ENCODE data around the gene CUX1. TPM values are rescaled to one million over a fixed set of nuclear protein-coding genes. Genes with fewer than 3 reads are reported as not detected.

The CUX1 gene
- total RNA-seq, 1 donor from 2014 or later = 66.4 TPM

DNA sequence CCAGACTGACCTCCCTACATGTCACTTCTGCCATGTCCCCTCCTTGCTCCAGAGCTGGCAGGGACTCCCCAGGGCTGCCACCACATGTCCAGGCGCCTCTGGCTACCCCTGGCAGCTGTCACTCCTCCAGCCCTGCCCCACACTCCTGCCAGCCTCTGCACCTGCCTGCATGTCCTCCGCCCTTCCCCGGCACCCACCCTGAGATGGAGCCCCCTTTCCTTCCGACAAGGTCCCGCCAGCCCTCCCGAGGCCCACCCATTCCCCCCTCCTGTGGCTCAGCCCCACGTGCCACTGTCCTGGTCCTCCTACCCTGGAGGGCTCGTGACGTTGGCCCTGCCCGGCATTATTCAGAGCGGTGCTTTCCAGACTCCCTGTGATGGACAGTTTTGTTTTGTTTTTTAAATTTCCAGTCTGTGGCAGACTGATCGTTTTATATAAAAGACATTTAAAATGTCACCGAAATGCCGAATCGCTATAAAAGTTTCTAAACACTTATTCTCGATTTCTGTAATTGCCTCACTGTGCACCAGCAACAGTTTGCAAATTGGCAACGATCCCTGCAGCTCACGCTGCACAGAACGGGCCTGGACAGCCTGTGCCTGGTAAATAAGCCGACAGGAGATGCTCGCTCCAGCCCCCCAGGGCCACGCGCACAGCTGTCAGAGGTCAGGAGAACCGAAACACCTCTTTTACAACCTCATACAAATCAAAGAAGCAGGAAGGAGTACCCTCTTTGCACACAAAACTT, 358.2 kb downstream of the CUX1 start:
- Histone ChIP-seq H3K4me2 (no peak overlapping the region), H2AFZ (replicated peaks) (no peak overlapping the region), H3K4me3 (no peak overlapping the region), H3F3A (ENCODE audit: low read depth) (no peaks in the 10 kb centered on the region), H4K20me1 (ENCODE audit: low read depth) (no peaks in the 10 kb centered on the region), H3K27ac (no peak overlapping the region), H3K4me1 (no peaks in the 10 kb centered on the region), H3K9me3 (ENCODE audit: low read depth) (no peaks in the 10 kb centered on the region), H3K79me2 (ENCODE audit: low read depth) (no peaks in the 10 kb centered on the region), H3K27me3 (no peaks in the 10 kb centered on the region), H3K9ac (no peak overlapping the region), H3K36me3 (no peaks in the 10 kb centered on the region)
- Mint-ChIP-seq H3K27ac (no peak overlapping the region), H3K4me1 (peaks cover 2% of the 10 kb centered on the region), H3K9me3 (no peaks in the 10 kb centered on the region), H3K4me3 (no peak overlapping the region), H3K36me3 (peaks cover 18% of the 10 kb centered on the region), H3K27me3 (ENCODE audit: insufficient read depth, low read depth) (peaks cover 2% of the 10 kb centered on the region)
- no peak for TF ChIP-seq EZH2phosphoT487 (IDR thresholded peaks at IDR 0.05)
- TF ChIP-seq EZH2 (IDR thresholded peaks at IDR 0.05) = no peak
- TF ChIP-seq, protein P1, sequence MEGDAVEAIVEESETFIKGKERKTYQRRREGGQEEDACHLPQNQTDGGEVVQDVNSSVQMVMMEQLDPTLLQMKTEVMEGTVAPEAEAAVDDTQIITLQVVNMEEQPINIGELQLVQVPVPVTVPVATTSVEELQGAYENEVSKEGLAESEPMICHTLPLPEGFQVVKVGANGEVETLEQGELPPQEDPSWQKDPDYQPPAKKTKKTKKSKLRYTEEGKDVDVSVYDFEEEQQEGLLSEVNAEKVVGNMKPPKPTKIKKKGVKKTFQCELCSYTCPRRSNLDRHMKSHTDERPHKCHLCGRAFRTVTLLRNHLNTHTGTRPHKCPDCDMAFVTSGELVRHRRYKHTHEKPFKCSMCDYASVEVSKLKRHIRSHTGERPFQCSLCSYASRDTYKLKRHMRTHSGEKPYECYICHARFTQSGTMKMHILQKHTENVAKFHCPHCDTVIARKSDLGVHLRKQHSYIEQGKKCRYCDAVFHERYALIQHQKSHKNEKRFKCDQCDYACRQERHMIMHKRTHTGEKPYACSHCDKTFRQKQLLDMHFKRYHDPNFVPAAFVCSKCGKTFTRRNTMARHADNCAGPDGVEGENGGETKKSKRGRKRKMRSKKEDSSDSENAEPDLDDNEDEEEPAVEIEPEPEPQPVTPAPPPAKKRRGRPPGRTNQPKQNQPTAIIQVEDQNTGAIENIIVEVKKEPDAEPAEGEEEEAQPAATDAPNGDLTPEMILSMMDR (IDR thresholded peaks at IDR 0.05) = no peak
- no peak for DNase-seq (ENCODE audit: low spot score)

- DNase-seq (ENCODE audit: low spot score) = no peak
- no peaks in the 10 kb centered on the region for H4K20me1 ChIP-seq (ENCODE audit: low read depth)
- H3K4me3 ChIP-seq = no peak overlapping the region
- Mint-ChIP-seq H3K4me1 (no peaks in the 10 kb centered on the region), H3K27me3 (ENCODE audit: insufficient read depth, low read depth) (peaks cover 2% of the 10 kb centered on the region), H3K9me3 (no peaks in the 10 kb centered on the region), H3K27ac (no peak overlapping the region), H3K4me3 (no peak overlapping the region), H3K36me3 (peaks cover 15% of the 10 kb centered on the region)
- H3K9me3 ChIP-seq (ENCODE audit: low read depth) = no peaks in the 10 kb centered on the region
- H3K79me2 ChIP-seq (ENCODE audit: low read depth) = no peaks in the 10 kb centered on the region
- H3F3A ChIP-seq (ENCODE audit: low read depth) = no peaks in the 10 kb centered on the region
- H3K27ac ChIP-seq = no peak overlapping the region
- no peak overlapping the region for H3K9ac ChIP-seq
- no peak overlapping the region for H2AFZ ChIP-seq (replicated peaks)
- TF ChIP-seq, protein P1 (IDR thresholded peaks at IDR 0.05) = no peak
- TF ChIP-seq EZH2phosphoT487 (IDR thresholded peaks at IDR 0.05) (no peak), EZH2 (IDR thresholded peaks at IDR 0.05) (no peak)
- no peaks in the 10 kb centered on the region for H3K27me3 ChIP-seq
- H3K4me1 ChIP-seq = no peaks in the 10 kb centered on the region
- no peak overlapping the region for H3K4me2 ChIP-seq
- H3K36me3 ChIP-seq = no peaks in the 10 kb centered on the region
Measured at GRCh38 chr7:102178410-102178809, 361.0 kb downstream of the CUX1 start.

GRCh38 chr7:102180727-102181126, 363.3 kb downstream of the CUX1 start:
- Histone ChIP-seq H3K79me2 (ENCODE audit: low read depth) (no peaks in the 10 kb centered on the region), H3K36me3 (no peaks in the 10 kb centered on the region), H3F3A (ENCODE audit: low read depth) (no peaks in the 10 kb centered on the region), H3K9ac (no peak overlapping the region), H3K4me1 (no peaks in the 10 kb centered on the region), H3K4me3 (no peak overlapping the region), H2AFZ (replicated peaks) (no peak overlapping the region), H3K27me3 (no peaks in the 10 kb centered on the region), H4K20me1 (ENCODE audit: low read depth) (no peaks in the 10 kb centered on the region), H3K4me2 (no peak overlapping the region), H3K9me3 (ENCODE audit: low read depth) (no peaks in the 10 kb centered on the region), H3K27ac (no peak overlapping the region)
- H3K27ac Mint-ChIP-seq = no peak overlapping the region
- H3K9me3 Mint-ChIP-seq = no peaks in the 10 kb centered on the region
- peaks cover 10% of the 10 kb centered on the region for H3K36me3 Mint-ChIP-seq
- no peak overlapping the region for H3K4me3 Mint-ChIP-seq
- H3K4me1 Mint-ChIP-seq = no peaks in the 10 kb centered on the region
- DNase-seq (ENCODE audit: low spot score) = no peak
- TF ChIP-seq EZH2 (IDR thresholded peaks at IDR 0.05) (no peak), EZH2phosphoT487 (IDR thresholded peaks at IDR 0.05) (no peak)
- TF ChIP-seq, protein P1 (IDR thresholded peaks at IDR 0.05) = no peak
- peaks cover 2% of the 10 kb centered on the region for H3K27me3 Mint-ChIP-seq (ENCODE audit: insufficient read depth, low read depth)

Data from neural progenitor cell (in vitro differentiated cells).